Neural cell (in vitro differentiated cells): ENCODE data around the gene LAMP1. TPM values are rescaled to one million over a fixed set of nuclear protein-coding genes. Genes with fewer than 3 reads are reported as not detected.

Source experiments
- H2AFZ ChIP-seq: fragments of 200-600, 300-800 bp; sonication (generic), shearing (Covaris generic); 2 replicates; pipeline ENCODE4 v1.6.0; 2014; ENCODE audit warnings: low read depth, mild to moderate bottlenecking, antibody characterized with exemption, low read length, moderate library complexity
- H3F3A ChIP-seq: fragments of 200-600 bp; shearing (Covaris generic); 2 replicates; pipeline ENCODE4 v1.6.1; 2016; ENCODE audit warnings: mild to moderate bottlenecking, moderate library complexity, mixed read lengths, antibody characterized with exemption, low read length; ENCODE audit not compliant: insufficient read depth, poor library complexity, severe bottlenecking
- H3K27ac ChIP-seq: fragments of 200-600, 300-800 bp; sonication (generic), shearing (Covaris generic); 2 replicates; pipeline ENCODE4 v1.5.1; 2014; ENCODE audit warnings: mild to moderate bottlenecking, low read length, moderate library complexity
- H3K27me3 ChIP-seq: fragments of 300-800, 200-600 bp; sonication (generic), shearing (Covaris generic); 2 replicates; pipeline ENCODE4 v1.6.0; 2014; ENCODE audit warnings: mild to moderate bottlenecking, low read depth, low read length, moderate library complexity; ENCODE audit not compliant: insufficient read depth
- H3K36me3 ChIP-seq: fragments of 300-800, 200-600 bp; sonication (generic), shearing (Covaris generic); 2 replicates; pipeline ENCODE4 v1.5.1; 2014; ENCODE audit warnings: mild to moderate bottlenecking, antibody characterized with exemption, low read length, moderate library complexity; ENCODE audit not compliant: insufficient read depth
- H3K4me2 ChIP-seq: fragments of 300-800, 200-600 bp; sonication (generic), shearing (Covaris generic); 2 replicates; pipeline ENCODE4 v1.6.0; 2014; ENCODE audit warnings: mild to moderate bottlenecking, low read length
- H3K4me3 ChIP-seq: fragments of 300-800, 200-600 bp; sonication (generic), shearing (Covaris generic); 2 replicates; pipeline ENCODE4 v1.5.1; 2014; ENCODE audit warnings: mild to moderate bottlenecking, low read length, moderate library complexity
- H3K79me2 ChIP-seq: fragments of 200-600 bp; shearing (Covaris generic); replicated peaks from 2 replicates; pipeline ENCODE4 v1.6.0; 2014; ENCODE audit warnings: mild to moderate bottlenecking, low read length, moderate library complexity; ENCODE audit not compliant: insufficient read depth
- H3K9ac ChIP-seq: fragments of 300-800, 200-600 bp; sonication (generic), shearing (Covaris generic); 2 replicates; pipeline ENCODE4 v1.6.1; 2016; ENCODE audit warnings: mild to moderate bottlenecking, low read length, mixed read lengths
- H3K9me2 ChIP-seq: fragments of 200-600 bp; shearing (Covaris generic); 2 replicates; pipeline ENCODE4 v1.6.1; 2016; ENCODE audit warnings: mild to moderate bottlenecking, low read length, mixed read lengths; ENCODE audit not compliant: insufficient read depth
- H3K9me3 ChIP-seq: fragments of 200-600, 300-800 bp; sonication (generic), shearing (Covaris generic); 2 replicates; pipeline ENCODE4 v1.6.1; 2016; ENCODE audit warnings: mild to moderate bottlenecking, mixed run types, low read length, moderate library complexity, mixed read lengths
- H4K20me1 ChIP-seq: fragments of 200-600 bp; shearing (Covaris generic); 2 replicates; pipeline ENCODE4 v1.6.1; 2016; ENCODE audit warnings: mild to moderate bottlenecking, mixed run types; ENCODE audit not compliant: insufficient read depth
- EP300 ChIP-seq: fragments of 450-650 bp; conservative IDR thresholded peaks from 2 replicates; pipeline ENCODE4 v1.6.1; 2014; ENCODE audit warnings: antibody characterized with exemption, mild to moderate bottlenecking, moderate library complexity; ENCODE audit not compliant: poor library complexity, severe bottlenecking
- EZH2 ChIP-seq: fragments of 200-600, 300-800 bp; shearing (Covaris generic), sonication (generic); IDR thresholded peaks from 2 replicates; pipeline ENCODE4 v1.6.1; 2014; ENCODE audit warnings: antibody characterized with exemption, low read length, borderline replicate concordance, mild to moderate bottlenecking; ENCODE audit not compliant: insufficient read depth, poor library complexity, severe bottlenecking
- MXI1 ChIP-seq: fragments of 450-650 bp; conservative IDR thresholded peaks from 2 replicates; pipeline ENCODE4 v1.6.1; 2014; ENCODE audit warnings: antibody characterized with exemption, mild to moderate bottlenecking; ENCODE audit not compliant: poor library complexity, severe bottlenecking
- POLR2AphosphoS5 ChIP-seq: IDR thresholded peaks from 2 replicates; pipeline ENCODE4 v1.6.1; 2012
- RAD21 ChIP-seq: fragments of 450-650 bp; conservative IDR thresholded peaks from 2 replicates; pipeline ENCODE4 v1.6.1; 2014; ENCODE audit warnings: antibody characterized with exemption, mild to moderate bottlenecking, moderate library complexity
- SMC3 ChIP-seq: fragments of 450-650 bp; conservative IDR thresholded peaks from 2 replicates; pipeline ENCODE4 v1.6.1; 2014; ENCODE audit warnings: antibody characterized with exemption, mild to moderate bottlenecking, moderate library complexity; ENCODE audit not compliant: poor library complexity
- TAF1 ChIP-seq: IDR thresholded peaks from 2 replicates; pipeline ENCODE4 v1.6.1; 2012; ENCODE audit warnings: low read depth
- polyA plus RNA-seq: library from polyadenylated mRNA; depleted of rRNA; stranded (reverse); fragments of >200 nt; gene quantifications from 2 replicates; pipeline ENCODE4 v1.2.3, GENCODE V29; 2014
- TF ChIP-seq, protein P1 (sequence below): fragments of 450-650 bp; IDR thresholded peaks from 2 replicates; pipeline ENCODE4 v1.5.1; 2014; ENCODE audit warnings: antibody characterized with exemption, mild to moderate bottlenecking, moderate library complexity; ENCODE audit not compliant: poor library complexity, severe bottlenecking
- TF ChIP-seq, protein P2 (sequence below): IDR thresholded peaks from 2 replicates; pipeline ENCODE4 v1.6.1; 2012; ENCODE audit warnings: borderline replicate concordance

LAMP1 gene
- polyA plus RNA-seq, 1 donor from 2014 or later = 69.7 TPM

DNA sequence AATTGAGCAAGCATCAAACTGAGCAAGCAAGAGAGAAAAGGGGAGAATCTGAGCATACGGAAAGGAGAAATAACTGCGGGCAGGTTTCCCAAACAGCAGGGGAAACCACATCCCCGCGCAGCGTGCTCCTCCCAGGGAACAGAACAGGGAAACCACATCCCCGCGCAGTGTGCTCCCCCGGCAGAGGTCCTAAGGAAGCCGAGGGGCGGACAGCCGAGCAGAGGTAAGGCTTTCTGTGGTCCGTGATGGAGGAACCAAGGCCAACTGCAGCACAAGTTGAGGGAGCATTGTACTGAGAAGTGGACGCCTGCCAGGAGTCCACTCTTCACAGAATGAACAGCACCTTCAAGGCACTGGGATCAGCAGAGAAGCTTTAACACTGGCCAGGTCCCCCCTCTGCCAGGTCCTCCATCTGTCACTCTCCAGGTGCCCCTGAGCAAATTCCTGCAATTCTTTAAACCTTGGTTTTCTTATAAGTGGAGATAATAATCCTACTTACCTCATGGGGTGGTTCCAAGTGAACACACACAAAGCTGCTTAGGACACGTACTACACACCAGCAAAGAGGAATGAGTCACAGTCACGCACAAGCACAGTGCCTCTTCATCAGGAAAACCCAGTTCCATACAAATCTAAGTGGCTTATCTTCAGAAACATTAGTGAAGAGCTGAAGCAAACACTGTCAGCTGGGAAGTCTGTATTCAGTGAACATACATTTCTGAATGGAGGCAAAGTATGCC, 23.0 kb upstream of the LAMP1 start:
- Histone ChIP-seq H4K20me1 (no peaks in the 10 kb centered on the region), H3K9ac (no peak overlapping the region), H3K9me3 (no peaks in the 10 kb centered on the region), H3K36me3 (no peaks in the 10 kb centered on the region), H3K79me2 (no peaks in the 10 kb centered on the region), H3F3A (no peaks in the 10 kb centered on the region), H3K27me3 (no peaks in the 10 kb centered on the region), H3K4me2 (no peak overlapping the region), H3K4me3 (no peak overlapping the region), H3K27ac (no peak overlapping the region), H2AFZ (no peak overlapping the region), H3K9me2 (no peaks in the 10 kb centered on the region)
- TF ChIP-seq EP300 (no peak), SMC3 (no peak), MXI1 (no peak), TAF1 (no peak), RAD21 (no peak), EZH2 (no peak), POLR2AphosphoS5 (no peak)
- TF ChIP-seq, protein P1, sequence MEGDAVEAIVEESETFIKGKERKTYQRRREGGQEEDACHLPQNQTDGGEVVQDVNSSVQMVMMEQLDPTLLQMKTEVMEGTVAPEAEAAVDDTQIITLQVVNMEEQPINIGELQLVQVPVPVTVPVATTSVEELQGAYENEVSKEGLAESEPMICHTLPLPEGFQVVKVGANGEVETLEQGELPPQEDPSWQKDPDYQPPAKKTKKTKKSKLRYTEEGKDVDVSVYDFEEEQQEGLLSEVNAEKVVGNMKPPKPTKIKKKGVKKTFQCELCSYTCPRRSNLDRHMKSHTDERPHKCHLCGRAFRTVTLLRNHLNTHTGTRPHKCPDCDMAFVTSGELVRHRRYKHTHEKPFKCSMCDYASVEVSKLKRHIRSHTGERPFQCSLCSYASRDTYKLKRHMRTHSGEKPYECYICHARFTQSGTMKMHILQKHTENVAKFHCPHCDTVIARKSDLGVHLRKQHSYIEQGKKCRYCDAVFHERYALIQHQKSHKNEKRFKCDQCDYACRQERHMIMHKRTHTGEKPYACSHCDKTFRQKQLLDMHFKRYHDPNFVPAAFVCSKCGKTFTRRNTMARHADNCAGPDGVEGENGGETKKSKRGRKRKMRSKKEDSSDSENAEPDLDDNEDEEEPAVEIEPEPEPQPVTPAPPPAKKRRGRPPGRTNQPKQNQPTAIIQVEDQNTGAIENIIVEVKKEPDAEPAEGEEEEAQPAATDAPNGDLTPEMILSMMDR = no peak
- TF ChIP-seq, protein P2, sequence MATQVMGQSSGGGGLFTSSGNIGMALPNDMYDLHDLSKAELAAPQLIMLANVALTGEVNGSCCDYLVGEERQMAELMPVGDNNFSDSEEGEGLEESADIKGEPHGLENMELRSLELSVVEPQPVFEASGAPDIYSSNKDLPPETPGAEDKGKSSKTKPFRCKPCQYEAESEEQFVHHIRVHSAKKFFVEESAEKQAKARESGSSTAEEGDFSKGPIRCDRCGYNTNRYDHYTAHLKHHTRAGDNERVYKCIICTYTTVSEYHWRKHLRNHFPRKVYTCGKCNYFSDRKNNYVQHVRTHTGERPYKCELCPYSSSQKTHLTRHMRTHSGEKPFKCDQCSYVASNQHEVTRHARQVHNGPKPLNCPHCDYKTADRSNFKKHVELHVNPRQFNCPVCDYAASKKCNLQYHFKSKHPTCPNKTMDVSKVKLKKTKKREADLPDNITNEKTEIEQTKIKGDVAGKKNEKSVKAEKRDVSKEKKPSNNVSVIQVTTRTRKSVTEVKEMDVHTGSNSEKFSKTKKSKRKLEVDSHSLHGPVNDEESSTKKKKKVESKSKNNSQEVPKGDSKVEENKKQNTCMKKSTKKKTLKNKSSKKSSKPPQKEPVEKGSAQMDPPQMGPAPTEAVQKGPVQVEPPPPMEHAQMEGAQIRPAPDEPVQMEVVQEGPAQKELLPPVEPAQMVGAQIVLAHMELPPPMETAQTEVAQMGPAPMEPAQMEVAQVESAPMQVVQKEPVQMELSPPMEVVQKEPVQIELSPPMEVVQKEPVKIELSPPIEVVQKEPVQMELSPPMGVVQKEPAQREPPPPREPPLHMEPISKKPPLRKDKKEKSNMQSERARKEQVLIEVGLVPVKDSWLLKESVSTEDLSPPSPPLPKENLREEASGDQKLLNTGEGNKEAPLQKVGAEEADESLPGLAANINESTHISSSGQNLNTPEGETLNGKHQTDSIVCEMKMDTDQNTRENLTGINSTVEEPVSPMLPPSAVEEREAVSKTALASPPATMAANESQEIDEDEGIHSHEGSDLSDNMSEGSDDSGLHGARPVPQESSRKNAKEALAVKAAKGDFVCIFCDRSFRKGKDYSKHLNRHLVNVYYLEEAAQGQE = no peak

DNA sequence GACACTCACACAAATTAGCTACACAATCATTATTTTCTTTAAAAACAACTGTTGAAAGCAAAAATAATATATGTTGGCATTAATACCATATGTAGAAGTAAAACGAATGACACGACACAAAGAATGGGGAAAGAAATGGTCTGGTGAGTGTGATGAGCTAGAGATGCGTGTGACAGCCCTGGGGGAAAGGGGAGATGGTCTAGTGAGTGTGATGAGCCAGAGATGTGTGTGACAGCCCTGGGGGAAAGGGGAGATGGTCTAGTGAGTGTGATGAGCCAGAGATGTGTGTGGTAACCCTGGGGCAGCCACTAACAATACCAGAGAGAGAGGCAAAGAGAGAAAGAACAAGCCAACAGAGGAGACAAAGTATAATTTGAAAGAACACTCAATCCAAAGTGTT, 22.3 kb upstream of the LAMP1 start:
- Histone ChIP-seq H3K79me2 (no peaks in the 10 kb centered on the region), H3K4me2 (no peak overlapping the region), H3K9ac (no peak overlapping the region), H3K9me2 (no peaks in the 10 kb centered on the region), H4K20me1 (no peaks in the 10 kb centered on the region), H3F3A (no peaks in the 10 kb centered on the region), H3K27ac (no peak overlapping the region), H3K36me3 (no peaks in the 10 kb centered on the region), H3K9me3 (no peaks in the 10 kb centered on the region), H2AFZ (no peak overlapping the region), H3K27me3 (no peaks in the 10 kb centered on the region), H3K4me3 (no peak overlapping the region)
- TF ChIP-seq EZH2 = no peak
- no peak for TF ChIP-seq EP300
- no peak for TF ChIP-seq SMC3
- TF ChIP-seq, protein P2 = no peak
- no peak for TF ChIP-seq POLR2AphosphoS5
